Nephron progenitor cell (in vitro differentiated cells): ENCODE measurements around the gene SYTL2.

Source experiments
- DNase-seq: peaks from one replicate; pipeline ENCODE4 v3.0.0; 2021
- H3K27ac Mint-ChIP-seq: 2 replicates; pipeline ENCODE4 v1.8.0; 2021; ENCODE audit warnings: mild to moderate bottlenecking, moderate library complexity, mixed read lengths
- H3K27me3 Mint-ChIP-seq: 2 replicates; pipeline ENCODE4 v1.8.0; 2021; ENCODE audit warnings: mild to moderate bottlenecking, low read depth, mixed read lengths; ENCODE audit not compliant: poor library complexity
- H3K36me3 Mint-ChIP-seq: 2 replicates; pipeline ENCODE4 v1.8.0; 2021; ENCODE audit warnings: low read depth, mixed read lengths
- H3K4me1 Mint-ChIP-seq: 2 replicates; pipeline ENCODE4 v1.8.0; 2021; ENCODE audit warnings: mixed read lengths
- H3K4me3 Mint-ChIP-seq: 2 replicates; pipeline ENCODE4 v1.8.0; 2021; ENCODE audit warnings: mild to moderate bottlenecking, moderate library complexity, mixed read lengths
- H3K9me3 Mint-ChIP-seq: 2 replicates; pipeline ENCODE4 v1.8.0; 2021; ENCODE audit warnings: mild to moderate bottlenecking, moderate library complexity, mixed read lengths
- TF ChIP-seq, protein P1 (sequence below): fragments of 200-600 bp; sonication (generic); IDR thresholded peaks from 2 replicates; pipeline ENCODE4 v1.5.0; 2021; ENCODE audit warnings: antibody characterized with exemption

The SYTL2 gene

GRCh38 chr11:85835729-85836128 lies 24.8 kb upstream of the SYTL2 start:
- no peaks in the 10 kb centered on the region for H3K27me3 Mint-ChIP-seq
- H3K4me1 Mint-ChIP-seq: no peaks in the 10 kb centered on the region
- H3K4me3 Mint-ChIP-seq: no peak overlapping the region
- no peak for DNase-seq
- no peak overlapping the region for H3K27ac Mint-ChIP-seq
- TF ChIP-seq, protein P1, sequence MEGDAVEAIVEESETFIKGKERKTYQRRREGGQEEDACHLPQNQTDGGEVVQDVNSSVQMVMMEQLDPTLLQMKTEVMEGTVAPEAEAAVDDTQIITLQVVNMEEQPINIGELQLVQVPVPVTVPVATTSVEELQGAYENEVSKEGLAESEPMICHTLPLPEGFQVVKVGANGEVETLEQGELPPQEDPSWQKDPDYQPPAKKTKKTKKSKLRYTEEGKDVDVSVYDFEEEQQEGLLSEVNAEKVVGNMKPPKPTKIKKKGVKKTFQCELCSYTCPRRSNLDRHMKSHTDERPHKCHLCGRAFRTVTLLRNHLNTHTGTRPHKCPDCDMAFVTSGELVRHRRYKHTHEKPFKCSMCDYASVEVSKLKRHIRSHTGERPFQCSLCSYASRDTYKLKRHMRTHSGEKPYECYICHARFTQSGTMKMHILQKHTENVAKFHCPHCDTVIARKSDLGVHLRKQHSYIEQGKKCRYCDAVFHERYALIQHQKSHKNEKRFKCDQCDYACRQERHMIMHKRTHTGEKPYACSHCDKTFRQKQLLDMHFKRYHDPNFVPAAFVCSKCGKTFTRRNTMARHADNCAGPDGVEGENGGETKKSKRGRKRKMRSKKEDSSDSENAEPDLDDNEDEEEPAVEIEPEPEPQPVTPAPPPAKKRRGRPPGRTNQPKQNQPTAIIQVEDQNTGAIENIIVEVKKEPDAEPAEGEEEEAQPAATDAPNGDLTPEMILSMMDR: no peak
- H3K36me3 Mint-ChIP-seq: peaks cover 12% of the 10 kb centered on the region
- peaks cover 18% of the 10 kb centered on the region for H3K9me3 Mint-ChIP-seq

GRCh38 chr11:85835263-85835662 lies 24.3 kb upstream of the SYTL2 start:
- Mint-ChIP-seq H3K27ac (no peak overlapping the region), H3K27me3 (no peaks in the 10 kb centered on the region), H3K4me3 (no peak overlapping the region), H3K4me1 (no peaks in the 10 kb centered on the region), H3K36me3 (peaks cover 12% of the 10 kb centered on the region), H3K9me3 (peaks cover 18% of the 10 kb centered on the region)
- TF ChIP-seq, protein P1: no peak
- no peak for DNase-seq

DNA sequence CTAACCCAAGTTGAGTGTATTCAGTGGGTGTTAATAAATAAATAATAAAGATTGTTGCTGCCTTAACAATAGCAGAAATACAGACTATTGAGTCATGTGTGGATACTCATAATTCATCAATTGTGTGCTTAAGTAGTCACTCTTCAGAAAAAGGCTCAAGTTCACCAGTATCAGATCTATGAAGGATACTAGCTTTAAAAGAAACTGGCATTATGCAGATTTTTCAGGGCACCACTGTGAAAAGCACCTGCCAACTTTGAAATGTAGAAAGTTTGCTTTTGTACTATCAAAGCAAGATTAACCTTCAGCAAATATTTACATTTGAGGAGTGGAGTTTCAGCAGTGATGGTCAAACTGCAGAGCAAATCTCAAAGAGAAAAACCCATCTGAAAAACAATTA lies 20.1 kb upstream of the SYTL2 start:
- peaks cover 10% of the 10 kb centered on the region for H3K36me3 Mint-ChIP-seq
- peaks cover 10% of the 10 kb centered on the region for H3K9me3 Mint-ChIP-seq
- peaks cover 4% of the 10 kb centered on the region for H3K4me1 Mint-ChIP-seq
- H3K27me3 Mint-ChIP-seq: peaks cover 5% of the 10 kb centered on the region
- H3K4me3 Mint-ChIP-seq: no peak overlapping the region
- H3K27ac Mint-ChIP-seq: no peak overlapping the region
- TF ChIP-seq, protein P1: no peak
- DNase-seq: no peak

DNA sequence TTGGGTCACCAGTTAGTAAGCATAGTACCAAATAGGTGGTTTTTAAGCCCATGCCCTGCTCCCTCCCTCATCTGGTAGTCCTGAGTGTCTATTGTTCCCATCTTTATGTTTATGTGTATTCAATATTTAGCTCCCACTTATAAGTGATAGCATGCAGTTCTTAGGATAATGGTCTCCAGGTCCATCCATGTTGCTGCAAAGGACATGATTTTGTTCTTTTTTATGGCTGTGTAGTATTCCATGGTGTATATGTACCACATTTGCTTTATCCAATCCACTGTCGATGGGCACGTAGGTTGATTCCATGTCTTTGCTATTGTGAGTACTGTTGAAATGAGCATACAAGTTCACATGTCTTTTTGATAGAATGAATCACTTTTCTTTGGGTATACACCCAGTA lies 18.2 kb upstream of the SYTL2 start:
- no peak for DNase-seq

DNA sequence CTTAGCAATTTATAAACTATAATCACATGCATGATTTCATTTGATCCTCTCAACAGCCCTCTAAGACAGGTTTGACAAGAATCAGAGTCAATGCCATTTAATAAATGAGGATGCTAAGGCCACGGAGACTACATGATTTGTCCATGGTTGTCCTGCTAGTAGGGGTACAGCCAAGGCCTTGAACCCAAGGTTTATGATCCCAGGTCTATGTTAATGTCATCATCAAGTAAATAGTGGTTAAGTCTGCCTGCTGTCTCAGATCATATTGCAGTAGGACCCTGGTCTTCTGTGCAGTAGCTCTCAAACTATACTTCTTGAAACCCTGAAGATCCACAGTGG lies 17.7 kb upstream of the SYTL2 start:
- H3K27me3 Mint-ChIP-seq: peaks cover 9% of the 10 kb centered on the region
- no peaks in the 10 kb centered on the region for H3K36me3 Mint-ChIP-seq
- DNase-seq: no peak
- H3K4me3 Mint-ChIP-seq: no peak overlapping the region
- H3K27ac Mint-ChIP-seq: no peak overlapping the region
- H3K4me1 Mint-ChIP-seq: peaks cover 4% of the 10 kb centered on the region
- H3K9me3 Mint-ChIP-seq: no peaks in the 10 kb centered on the region
- TF ChIP-seq, protein P1: no peak

More for the DNA sequence above, 18.2 kb upstream of the SYTL2 start:
- Mint-ChIP-seq H3K4me1 (peaks cover 4% of the 10 kb centered on the region), H3K36me3 (no peaks in the 10 kb centered on the region), H3K27ac (no peak overlapping the region), H3K4me3 (no peak overlapping the region), H3K9me3 (no peaks in the 10 kb centered on the region), H3K27me3 (peaks cover 9% of the 10 kb centered on the region)
- TF ChIP-seq, protein P1: no peak

- H3K4me1 Mint-ChIP-seq: peaks cover 4% of the 10 kb centered on the region
- peaks cover 10% of the 10 kb centered on the region for H3K27me3 Mint-ChIP-seq
- H3K4me3 Mint-ChIP-seq: no peak overlapping the region
- TF ChIP-seq, protein P1: no peak
- H3K9me3 Mint-ChIP-seq: no peaks in the 10 kb centered on the region
- no peaks in the 10 kb centered on the region for H3K36me3 Mint-ChIP-seq
- H3K27ac Mint-ChIP-seq: no peak overlapping the region
- no peak for DNase-seq
These were observed 17.1 kb upstream of the SYTL2 start for GRCh38 chr11:85827748-85828639.
